ENCODE measurements around the gene KIAA1755.

The KIAA1755 gene

DNA sequence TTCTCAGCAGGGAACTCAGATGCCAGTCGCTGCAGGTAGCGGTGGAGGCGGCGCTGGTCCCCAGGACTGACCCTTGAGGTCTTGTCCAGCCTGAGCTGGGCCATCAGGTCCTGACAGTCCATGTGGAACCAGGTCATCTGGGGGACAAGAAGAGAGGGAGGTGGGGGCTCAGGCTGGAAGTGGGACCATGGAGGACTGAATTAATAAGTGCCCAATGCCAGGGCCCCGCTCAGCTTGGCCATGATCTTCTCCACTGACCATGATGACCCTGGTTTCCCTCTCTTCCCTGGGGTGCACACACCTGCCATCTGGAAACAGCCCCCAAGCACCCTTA, 47.0 kb downstream of the KIAA1755 start:
- in situ Hi-C loops (cut with MboI; ENCODE audit: low sequenced_read_pairs), result loop anchor here (25.0 kb wide), 1 partner anchor 651 kb away; no protein-coding TSS in a partner anchor
- no peaks in the 10 kb centered on the region for H3K9me3 ChIP-seq
- no peaks in the 10 kb centered on the region for H3K4me1 ChIP-seq

DNA sequence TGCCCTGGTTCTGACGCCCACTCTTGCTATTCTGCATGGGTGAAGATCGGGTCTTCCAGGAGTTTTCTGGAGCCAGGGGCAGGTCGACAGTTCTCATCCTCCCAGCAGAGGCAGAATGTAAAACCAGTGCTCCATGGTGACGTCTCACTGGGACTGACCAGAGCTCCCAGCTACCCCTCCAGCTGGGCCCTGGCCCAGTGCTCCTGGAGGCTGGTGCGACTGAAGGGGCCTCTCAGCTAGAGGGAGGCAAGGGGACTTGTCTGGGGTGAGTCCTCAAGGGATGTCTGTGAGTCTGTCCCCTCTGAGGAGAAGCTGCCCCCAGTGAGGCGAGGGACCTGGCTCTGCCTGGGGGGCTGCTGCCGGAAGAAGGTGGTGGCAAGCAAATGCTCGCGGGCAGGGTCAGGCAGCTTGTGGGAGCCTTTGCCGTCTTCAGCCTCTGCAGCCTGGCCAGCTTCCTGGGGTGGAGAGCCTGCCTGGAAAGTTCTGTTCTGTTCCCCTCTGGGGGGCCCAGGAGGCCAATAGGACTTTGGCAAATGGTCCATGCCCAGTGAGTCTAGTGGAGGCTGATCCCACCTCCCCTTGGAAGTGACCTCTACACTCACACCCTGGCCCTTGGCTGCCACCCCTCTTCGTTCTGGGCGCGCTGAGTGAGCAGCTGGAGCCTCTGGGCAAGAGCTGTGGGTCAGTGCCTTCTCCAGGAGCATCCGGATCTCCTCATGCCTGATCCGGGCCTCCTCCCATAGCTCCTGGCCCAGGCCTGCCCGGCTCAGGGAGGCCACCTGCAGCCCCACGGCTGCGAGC, 47.5 kb downstream of the KIAA1755 start:
- no peak for DNase-seq (ENCODE audit: low spot score in 2 of 2)
- in situ Hi-C loops (cut with MboI; ENCODE audit: low sequenced_read_pairs), result loop anchor here (25.0 kb wide), 1 partner anchor 651 kb away; no protein-coding TSS in a partner anchor
- Histone ChIP-seq H3K4me1 (no peaks in the 10 kb centered on the region), H3K4me3 (no peak overlapping the region), H3K36me3 (replicated peaks) (no peaks in the 10 kb centered on the region), H3K9me3 (no peaks in the 10 kb centered on the region), H3K27me3 (ENCODE audit: low read depth) (no peaks in the 10 kb centered on the region)

More for the DNA sequence above, 47.0 kb downstream of the KIAA1755 start:
- DNase-seq (ENCODE audit: low spot score in 2 of 2), result no peak
- no peaks in the 10 kb centered on the region for H3K27me3 ChIP-seq (ENCODE audit: low read depth)
- no peak overlapping the region for H3K4me3 ChIP-seq
- H3K36me3 ChIP-seq (replicated peaks), result no peaks in the 10 kb centered on the region

DNA sequence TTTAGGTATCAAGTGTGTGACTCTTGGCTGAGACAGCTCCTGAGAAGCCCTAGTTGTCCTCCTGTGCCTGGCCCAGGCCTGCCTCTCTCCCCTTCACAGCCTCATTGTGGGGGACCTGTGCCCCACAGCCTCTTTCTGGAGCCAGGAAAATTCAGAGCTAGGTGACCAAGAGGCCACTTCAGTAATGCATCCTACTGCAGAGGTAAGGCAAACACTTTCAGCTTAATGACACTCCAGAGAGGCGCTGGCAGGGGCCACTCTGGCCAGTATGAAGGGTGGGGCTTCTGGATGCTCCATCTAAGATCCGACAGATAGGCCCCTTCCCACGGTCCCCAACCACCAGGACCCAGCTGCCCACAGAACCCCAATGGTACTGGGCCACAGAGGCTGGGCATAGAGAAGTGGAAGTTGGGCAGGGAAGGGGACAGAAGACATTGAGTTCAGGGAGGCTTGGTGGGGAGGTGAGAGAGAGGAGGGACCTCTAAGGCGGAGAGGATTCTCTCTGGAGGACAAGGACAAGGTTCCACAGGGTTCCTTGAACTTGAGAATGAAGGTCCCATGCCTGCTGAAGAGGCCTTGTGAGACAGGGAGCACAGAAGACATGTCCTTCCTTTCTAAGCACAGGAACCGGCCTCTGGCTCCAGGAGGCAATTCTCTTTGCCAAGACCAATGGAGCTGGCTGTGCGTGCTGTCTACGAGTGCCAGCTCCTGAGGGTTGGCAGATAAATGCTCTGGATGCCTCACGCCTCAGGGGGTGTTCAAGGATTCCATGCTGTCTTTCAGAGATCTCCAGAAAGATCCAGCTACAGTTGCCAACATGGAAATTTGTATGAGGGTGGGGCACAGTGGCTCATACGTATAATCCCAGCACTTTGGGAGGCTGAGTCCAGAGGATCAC, 49.1 kb downstream of the KIAA1755 start:
- in situ Hi-C loops (cut with MboI; ENCODE audit: low sequenced_read_pairs), result loop anchor here (25.0 kb wide), 1 partner anchor 649 kb away; no protein-coding TSS in a partner anchor
- no peaks in the 10 kb centered on the region for H3K9me3 ChIP-seq
- H3K4me1 ChIP-seq, result no peaks in the 10 kb centered on the region
- no peaks in the 10 kb centered on the region for H3K36me3 ChIP-seq (replicated peaks)
- H3K27me3 ChIP-seq (ENCODE audit: low read depth), result no peaks in the 10 kb centered on the region
- H3K4me3 ChIP-seq, result no peak overlapping the region
- no peak for DNase-seq (ENCODE audit: low spot score in 2 of 2)

DNA sequence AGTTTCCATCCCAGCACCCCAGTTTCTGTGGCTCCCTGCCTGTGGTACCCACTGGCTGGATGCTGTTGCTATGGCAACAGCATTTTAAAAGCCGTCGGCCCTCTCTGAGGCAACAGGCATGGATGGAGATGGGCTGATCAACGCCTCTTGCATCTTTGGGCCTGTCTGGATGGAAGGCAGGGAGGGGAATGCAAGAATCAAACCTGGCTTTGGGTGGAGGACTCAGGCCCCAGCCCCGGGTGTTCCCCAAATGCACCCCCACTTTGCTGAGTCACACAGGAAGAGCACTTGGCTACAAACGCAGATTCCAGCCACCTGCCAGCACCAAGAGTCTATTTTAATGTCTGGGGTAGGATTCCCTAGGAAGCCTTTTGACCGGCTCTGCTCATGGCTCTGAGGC, 49.8 kb downstream of the KIAA1755 start:
- in situ Hi-C loops (cut with MboI; ENCODE audit: low sequenced_read_pairs), result loop anchor here (25.0 kb wide), 1 partner anchor 648 kb away; no protein-coding TSS in a partner anchor
- DNase-seq (ENCODE audit: low spot score in 2 of 2), result no peak

DNA sequence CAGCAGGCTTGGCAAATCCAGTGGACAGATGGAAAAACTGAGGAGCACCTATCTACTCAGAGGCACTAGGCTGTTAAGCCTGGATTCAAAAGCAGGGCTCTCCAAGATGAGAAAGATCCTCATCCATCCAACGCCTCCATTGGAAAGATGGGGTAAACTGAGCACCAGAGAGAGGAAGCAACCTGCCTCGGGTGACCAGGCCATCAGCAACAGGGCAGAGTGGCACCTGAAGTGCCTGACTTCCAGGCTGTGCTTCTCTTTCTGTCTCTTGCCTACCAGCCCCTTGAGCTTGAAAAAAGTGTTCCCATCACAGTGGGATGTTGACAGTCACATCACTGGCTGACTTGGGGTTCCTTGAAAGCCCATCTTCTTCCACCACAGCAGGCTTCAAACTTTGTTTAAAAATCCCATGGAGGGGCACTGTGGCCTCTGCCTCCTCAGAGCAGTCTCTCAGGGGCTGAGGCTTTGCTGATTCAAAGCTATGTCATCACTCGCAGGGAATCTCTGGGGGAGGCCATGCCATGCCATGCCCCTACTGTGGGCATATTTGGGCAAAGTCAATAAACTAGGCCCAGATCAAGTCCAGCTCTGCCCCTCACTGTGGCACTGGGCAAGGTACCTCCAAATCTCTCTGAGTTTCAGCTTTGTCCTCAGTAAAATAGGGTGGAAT, 50.7 kb downstream of the KIAA1755 start:
- no peak overlapping the region for H3K4me3 ChIP-seq
- no peaks in the 10 kb centered on the region for H3K36me3 ChIP-seq (replicated peaks)
- H3K27me3 ChIP-seq (ENCODE audit: low read depth), result peaks cover 5% of the 10 kb centered on the region; the same call in 1 of the 2 replicates
- DNase-seq (ENCODE audit: low spot score in 2 of 2), result no peak
- in situ Hi-C loops (cut with MboI; ENCODE audit: low sequenced_read_pairs), result loop anchor here (25.0 kb wide), 1 partner anchor 648 kb away; no protein-coding TSS in a partner anchor
- H3K9me3 ChIP-seq, result no peaks in the 10 kb centered on the region
- H3K4me1 ChIP-seq, result no peaks in the 10 kb centered on the region

More for the DNA sequence above, 49.8 kb downstream of the KIAA1755 start:
- H3K4me3 ChIP-seq, result no peak overlapping the region
- H3K27me3 ChIP-seq (ENCODE audit: low read depth), result no peaks in the 10 kb centered on the region
- H3K9me3 ChIP-seq, result no peaks in the 10 kb centered on the region
- no peaks in the 10 kb centered on the region for H3K36me3 ChIP-seq (replicated peaks)
- no peaks in the 10 kb centered on the region for H3K4me1 ChIP-seq

DNA sequence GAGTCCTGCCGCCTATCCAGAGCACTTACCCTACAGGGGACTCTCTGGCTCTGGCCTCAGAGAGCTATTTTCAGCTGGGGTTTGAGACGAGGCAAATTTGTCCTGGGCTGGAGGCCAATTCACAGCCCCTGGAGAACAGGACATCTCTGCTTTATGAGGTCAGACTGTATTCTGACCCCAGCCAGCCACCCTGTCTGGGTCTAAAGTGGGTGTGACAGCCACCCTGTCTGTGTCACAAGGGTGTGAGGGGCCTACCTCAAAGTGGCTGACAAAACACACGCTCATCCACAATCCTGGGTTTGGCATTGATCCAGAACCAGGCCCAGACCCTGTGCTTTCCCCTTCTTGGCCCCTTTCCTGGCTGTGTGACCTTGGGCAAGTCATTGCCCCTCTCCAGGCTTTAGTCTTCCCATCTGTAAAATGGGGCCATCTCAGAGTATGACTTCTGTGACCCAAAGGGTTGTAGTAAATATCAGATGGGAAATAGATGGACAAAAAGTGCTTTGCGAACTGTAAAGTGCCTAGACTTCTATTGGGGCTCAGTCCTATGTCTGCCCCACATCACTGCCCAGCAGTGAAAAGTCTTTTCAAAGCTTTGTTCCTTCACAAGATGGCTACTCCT, 51.4 kb downstream of the KIAA1755 start:
- Histone ChIP-seq H3K36me3 (replicated peaks) (no peaks in the 10 kb centered on the region), H3K9me3 (no peaks in the 10 kb centered on the region), H3K4me3 (no peak overlapping the region), H3K4me1 (no peaks in the 10 kb centered on the region), H3K27me3 (ENCODE audit: low read depth) (peaks cover 10% of the 10 kb centered on the region; the same call in 1 of the 2 replicates)
- in situ Hi-C loops (cut with MboI; ENCODE audit: low sequenced_read_pairs), result loop anchor here (25.0 kb wide), 1 partner anchor 647 kb away; no protein-coding TSS in a partner anchor
- no peak for DNase-seq (ENCODE audit: low spot score in 2 of 2)

DNA sequence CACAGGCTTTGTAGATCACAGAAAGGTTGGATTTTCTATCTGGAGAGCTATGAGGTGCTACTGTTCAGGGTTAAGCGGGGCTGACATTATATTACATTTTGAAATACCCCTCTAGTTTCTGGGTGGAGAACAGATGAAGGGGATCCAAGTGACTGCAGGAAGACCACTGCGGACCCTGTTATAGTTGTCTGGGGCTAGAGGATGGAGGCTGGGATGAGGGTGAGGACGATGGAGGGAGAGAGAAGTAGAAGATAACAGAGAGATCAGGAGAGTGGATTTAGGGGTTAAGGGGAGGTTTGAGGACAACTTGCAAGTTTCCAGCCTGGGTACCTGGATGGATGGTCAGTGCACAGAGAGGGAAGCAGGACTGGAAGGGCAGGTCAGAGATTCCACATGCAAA, 52.0 kb downstream of the KIAA1755 start:
- H3K4me1 ChIP-seq, result no peaks in the 10 kb centered on the region
- no peaks in the 10 kb centered on the region for H3K9me3 ChIP-seq
- H3K27me3 ChIP-seq (ENCODE audit: low read depth), result peaks cover 17% of the 10 kb centered on the region; the same call in 1 of the 2 replicates
- no peak for DNase-seq (ENCODE audit: low spot score in 2 of 2)
- H3K36me3 ChIP-seq (replicated peaks), result no peaks in the 10 kb centered on the region
- H3K4me3 ChIP-seq, result no peak overlapping the region
- in situ Hi-C loops (cut with MboI; ENCODE audit: low sequenced_read_pairs), result loop anchor here (25.0 kb wide), 1 partner anchor 646 kb away; no protein-coding TSS in a partner anchor

DNA sequence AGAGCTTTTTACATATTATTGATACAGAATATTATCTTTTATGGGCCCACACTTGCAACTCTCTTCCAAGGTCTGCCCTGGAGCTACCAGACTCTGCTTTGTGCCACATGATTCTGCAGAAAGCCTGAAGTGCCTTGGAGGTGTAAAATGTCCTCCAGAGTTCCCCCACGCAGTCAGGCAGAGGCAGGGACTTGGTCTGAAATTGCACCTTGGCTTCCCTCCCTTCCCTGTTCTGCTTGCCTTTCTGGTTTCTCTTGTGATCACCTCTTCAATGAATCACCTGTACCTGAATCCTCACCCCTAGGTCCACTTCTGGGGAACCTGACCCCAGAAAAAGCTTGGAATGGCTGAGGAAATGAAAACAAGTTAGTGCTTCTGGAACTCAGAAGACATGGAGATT, 52.4 kb downstream of the KIAA1755 start:
- H3K36me3 ChIP-seq (replicated peaks), result no peaks in the 10 kb centered on the region
- no peaks in the 10 kb centered on the region for H3K4me1 ChIP-seq
- in situ Hi-C loops (cut with MboI; ENCODE audit: low sequenced_read_pairs), result loop anchor here (25.0 kb wide), 1 partner anchor 646 kb away; no protein-coding TSS in a partner anchor
- H3K9me3 ChIP-seq, result no peaks in the 10 kb centered on the region
- no peak for DNase-seq (ENCODE audit: low spot score in 2 of 2)
- H3K27me3 ChIP-seq (ENCODE audit: low read depth), result peaks cover 19% of the 10 kb centered on the region; the same call in 1 of the 2 replicates
- H3K4me3 ChIP-seq, result no peak overlapping the region

DNA sequence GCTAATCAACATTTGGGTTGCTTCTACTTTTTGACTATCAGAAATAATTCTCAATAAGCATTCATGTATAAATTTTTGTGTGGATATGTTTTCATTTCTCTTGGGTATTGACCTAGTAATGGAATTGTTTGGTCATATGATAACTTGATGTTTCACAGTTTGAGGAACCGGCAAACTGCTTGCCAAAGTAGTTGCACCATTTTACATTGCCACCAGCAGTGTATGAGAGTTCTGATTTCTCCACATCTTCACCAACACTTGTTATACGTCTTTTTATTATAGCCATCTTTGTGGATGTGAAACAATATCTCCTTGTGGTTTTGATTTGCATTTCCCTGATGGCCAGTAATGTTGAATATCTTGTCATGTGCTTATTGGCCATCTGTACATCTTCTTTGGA, 52.9 kb downstream of the KIAA1755 start:
- peaks cover 19% of the 10 kb centered on the region; the same call in 1 of the 2 replicates for H3K27me3 ChIP-seq (ENCODE audit: low read depth)
- H3K4me3 ChIP-seq, result no peak overlapping the region
- no peaks in the 10 kb centered on the region for H3K9me3 ChIP-seq
- no peaks in the 10 kb centered on the region for H3K4me1 ChIP-seq
- DNase-seq (ENCODE audit: low spot score in 2 of 2), result no peak
- no peaks in the 10 kb centered on the region for H3K36me3 ChIP-seq (replicated peaks)
- in situ Hi-C loops (cut with MboI; ENCODE audit: low sequenced_read_pairs), result loop anchor here (25.0 kb wide), 1 partner anchor 645 kb away; no protein-coding TSS in a partner anchor

DNA sequence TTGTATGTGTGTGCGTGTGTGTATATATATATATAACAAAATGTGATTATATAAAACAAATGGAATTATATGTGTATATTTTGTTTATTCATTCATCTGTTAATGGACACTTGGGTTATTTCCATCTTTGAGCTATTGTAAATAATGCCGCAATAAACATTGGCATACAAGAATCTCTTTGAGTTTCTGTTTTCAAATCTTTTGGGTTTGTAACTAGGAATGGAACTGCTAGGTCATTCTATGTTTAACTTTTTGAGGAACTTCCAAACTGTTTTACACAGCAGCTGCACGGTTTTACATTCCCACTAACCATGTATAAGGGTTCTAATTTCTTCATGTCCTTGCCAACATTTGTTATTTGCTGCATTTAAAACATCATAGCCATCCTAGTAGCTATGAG, 55.5 kb downstream of the KIAA1755 start:
- no peak for DNase-seq (ENCODE audit: low spot score in 2 of 2)
- Histone ChIP-seq H3K36me3 (replicated peaks) (no peaks in the 10 kb centered on the region), H3K27me3 (ENCODE audit: low read depth) (peaks cover 19% of the 10 kb centered on the region; the same call in 1 of the 2 replicates), H3K4me1 (no peaks in the 10 kb centered on the region), H3K9me3 (no peaks in the 10 kb centered on the region), H3K4me3 (no peak overlapping the region)
- in situ Hi-C loops (cut with MboI; ENCODE audit: low sequenced_read_pairs), result loop anchor here (25.0 kb wide), 1 partner anchor 643 kb away; no protein-coding TSS in a partner anchor

DNA sequence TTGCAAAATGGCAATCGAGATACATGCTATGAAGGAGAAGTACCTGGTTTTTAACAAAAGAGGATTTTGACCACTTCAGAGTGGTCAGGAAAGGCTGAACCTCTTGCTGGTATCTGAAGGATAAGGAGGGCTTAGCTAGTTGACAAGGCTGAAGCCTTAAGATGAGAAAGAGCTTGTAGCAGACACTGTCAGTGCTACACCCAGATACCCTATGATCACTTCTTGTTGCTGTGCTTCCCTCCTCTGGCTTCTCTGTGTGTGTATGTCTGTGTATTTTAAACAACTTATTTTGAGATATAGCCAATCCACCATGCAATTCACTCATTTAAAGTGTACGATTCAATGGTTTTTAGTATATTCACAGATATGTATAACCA, 56.6 kb downstream of the KIAA1755 start:
- H3K27me3 ChIP-seq (ENCODE audit: low read depth), result peaks cover 19% of the 10 kb centered on the region; the same call in 1 of the 2 replicates
- H3K36me3 ChIP-seq (replicated peaks), result no peaks in the 10 kb centered on the region
- H3K4me3 ChIP-seq, result no peak overlapping the region
- in situ Hi-C loops (cut with MboI; ENCODE audit: low sequenced_read_pairs), result loop anchor here (25.0 kb wide), 1 partner anchor 642 kb away; no protein-coding TSS in a partner anchor
- no peak for DNase-seq (ENCODE audit: low spot score in 2 of 2)
- no peaks in the 10 kb centered on the region for H3K9me3 ChIP-seq
- H3K4me1 ChIP-seq, result no peaks in the 10 kb centered on the region

DNA sequence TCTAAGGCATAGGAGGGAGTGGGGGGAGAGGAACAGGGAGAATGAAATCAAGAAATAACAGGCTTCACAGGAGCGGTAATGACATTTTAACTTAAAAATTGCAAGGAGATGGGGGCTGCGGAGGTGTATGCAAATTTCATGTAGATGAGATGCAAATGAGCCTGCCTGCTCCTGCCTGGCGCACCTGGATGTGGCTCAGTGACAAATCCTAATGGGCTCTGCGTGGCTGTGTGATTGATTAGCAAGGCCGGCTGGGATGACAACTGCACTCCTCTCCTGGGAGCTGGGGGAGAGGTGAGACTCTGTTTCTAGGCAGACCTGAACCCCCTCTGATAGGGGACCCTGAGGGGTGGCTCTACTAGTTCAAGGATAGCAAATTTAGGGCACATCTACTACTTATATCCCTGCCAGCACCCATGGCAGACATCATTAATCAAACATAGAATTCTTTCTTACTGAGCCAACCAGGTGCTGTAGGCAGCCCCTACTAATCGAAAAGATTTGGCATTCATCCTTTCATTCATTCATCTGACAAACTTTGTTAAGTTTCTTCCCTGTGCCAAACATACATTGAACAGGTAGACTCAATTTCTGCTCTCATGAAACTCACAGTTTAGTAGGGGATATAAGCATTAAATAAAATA, 57.1 kb downstream of the KIAA1755 start:
- in situ Hi-C loops (cut with MboI; ENCODE audit: low sequenced_read_pairs), result loop anchor here (25.0 kb wide), 1 partner anchor 641 kb away; no protein-coding TSS in a partner anchor
- peaks cover 19% of the 10 kb centered on the region; the same call in 1 of the 2 replicates for H3K27me3 ChIP-seq (ENCODE audit: low read depth)
- no peaks in the 10 kb centered on the region for H3K36me3 ChIP-seq (replicated peaks)
- DNase-seq (ENCODE audit: low spot score in 2 of 2), result no peak
- no peaks in the 10 kb centered on the region for H3K4me1 ChIP-seq
- H3K4me3 ChIP-seq, result no peak overlapping the region
- no peaks in the 10 kb centered on the region for H3K9me3 ChIP-seq

Data from HAP-1 (cell line).